Endothelial cell of umbilical vein (primary cell): ENCODE measurements around the gene OLA1. TPM values are rescaled to one million over a fixed set of nuclear protein-coding genes. Genes with fewer than 3 reads are reported as not detected.

Experiments
- BruUV-seq: library from RNA; stranded (reverse); fragments of 400-500 nt; replicated peaks from 2 replicates; lab custom pipeline; 2021; lab: Mats Ljungman, UMichigan
- CTCF ChIA-PET: fragments of 300-600, 350-600 bp; sonication (Branson Sonifier 250); formaldehyde crosslinking; loops from one replicate; lab custom pipeline; 2021; ENCODE audit warnings: antibody characterized with exemption, inconsistent platforms; lab: Charles Lee
- POLR2A ChIA-PET: fragments of 300-600, 350-600 bp; sonication (Branson Sonifier 250); formaldehyde crosslinking; loops from one replicate; lab custom pipeline; 2021; ENCODE audit warnings: antibody characterized with exemption, inconsistent platforms; lab: Charles Lee
- DNase-seq: peaks from one replicate; pipeline ENCODE4 v3.0.0-alpha.2; 2011; ENCODE audit warnings: low read depth, low spot score
- FAIRE-seq: peaks from 2 replicates; lab custom pipeline; 2011; peaks lifted over from hg19 to GRCh38; lab: Jason Lieb, UNC
- H2AFZ ChIP-seq: 2 replicates; pipeline ENCODE4 v1.6.0; 2012; ENCODE audit warnings: low read depth, low read length, control low read depth, inconsistent platforms
- H3K27ac ChIP-seq: 2 replicates; pipeline ENCODE4 v1.5.1; 2011; ENCODE audit warnings: low read depth, mild to moderate bottlenecking, control low read depth, low read length, moderate library complexity; ENCODE audit not compliant: insufficient read depth
- H3K27me3 ChIP-seq, 2 experiments: 2 replicates each; pipeline versions ENCODE4 v1.6.0 to v1.6.1; 2011; ENCODE audit warnings: low read length in 2 of 2, mixed read lengths in 1 of 2; ENCODE audit not compliant: control insufficient read depth in 2 of 2, insufficient read depth in 2 of 2
- H3K36me3 ChIP-seq, 2 experiments: 2 replicates in 1 of 2; 3 replicates in 1 of 2; pipeline ENCODE4 v1.5.1; 2011; ENCODE audit warnings: low read length in 2 of 2, mild to moderate bottlenecking in 1 of 2, moderate library complexity in 1 of 2; ENCODE audit not compliant: control insufficient read depth in 2 of 2, insufficient read depth in 2 of 2; ENCODE audit errors: extremely low read depth in 1 of 2
- H3K4me1 ChIP-seq: 3 replicates; pipeline ENCODE4 v1.5.1; 2011; ENCODE audit warnings: mild to moderate bottlenecking, low read length; ENCODE audit not compliant: control insufficient read depth, insufficient read depth; ENCODE audit errors: extremely low read depth
- H3K4me2 ChIP-seq: 2 replicates; pipeline ENCODE4 v1.6.1; 2011; ENCODE audit warnings: low read length, control low read depth, mixed read lengths; ENCODE audit not compliant: insufficient read depth
- H3K4me3 ChIP-seq, 3 experiments: fragments of 200-600 bp in 1 of 3; sonication (generic), shearing (Covaris generic) in 1 of 3; replicated peaks in 1 of 3; 2 replicates each; pipeline ENCODE4 v1.5.1; 2011 to 2016; ENCODE audit warnings: control low read depth in 3 of 3, low read length in 3 of 3, mild to moderate bottlenecking in 2 of 3, inconsistent platforms in 1 of 3, low read depth in 1 of 3, moderate library complexity in 1 of 3; ENCODE audit not compliant: insufficient read depth in 1 of 3
- H3K79me2 ChIP-seq: 2 replicates; pipeline ENCODE4 v1.6.0; 2012; ENCODE audit warnings: low read length, inconsistent platforms; ENCODE audit not compliant: control insufficient read depth, insufficient read depth
- H3K9ac ChIP-seq: replicated peaks from 2 replicates; pipeline ENCODE3; 2011; ENCODE audit warnings: low read length, control low read depth; ENCODE audit not compliant: insufficient read depth; ENCODE audit errors: extremely low read depth
- H3K9me1 ChIP-seq: replicated peaks from 3 replicates; pipeline ENCODE4 v1.6.0; 2011; ENCODE audit warnings: mild to moderate bottlenecking, low read length; ENCODE audit not compliant: control insufficient read depth, insufficient read depth; ENCODE audit errors: extremely low read depth
- H3K9me3 ChIP-seq: replicated peaks from 2 replicates; pipeline ENCODE4 v1.5.1; 2012; ENCODE audit warnings: low read length, inconsistent platforms; ENCODE audit not compliant: control insufficient read depth, insufficient read depth
- H4K20me1 ChIP-seq: replicated peaks from 2 replicates; pipeline ENCODE3; 2011; ENCODE audit warnings: mild to moderate bottlenecking, low read length; ENCODE audit not compliant: control insufficient read depth, insufficient read depth; ENCODE audit errors: extremely low read depth
- EZH2 ChIP-seq: IDR thresholded peaks from 2 replicates; pipeline ENCODE4 v1.6.1; 2012; ENCODE audit warnings: borderline replicate concordance, low read depth, mild to moderate bottlenecking, moderate library complexity, low read length, inconsistent platforms; ENCODE audit not compliant: severe bottlenecking
- FOS ChIP-seq: IDR thresholded peaks from 2 replicates; pipeline ENCODE4 v1.6.1; 2011; ENCODE audit warnings: mild to moderate bottlenecking, low read length, moderate library complexity, borderline replicate concordance; ENCODE audit not compliant: insufficient read depth
- GATA2 ChIP-seq: IDR thresholded peaks from 2 replicates; pipeline ENCODE4 v1.7.0; 2011; ENCODE audit warnings: low read depth, mild to moderate bottlenecking, moderate library complexity, mixed read lengths, low read length; ENCODE audit not compliant: insufficient read length, insufficient read depth
- JUN ChIP-seq: IDR thresholded peaks from 2 replicates; pipeline ENCODE4 v1.6.1; 2011; ENCODE audit warnings: borderline replicate concordance, low read depth; ENCODE audit not compliant: insufficient read length, insufficient read depth
- MYC ChIP-seq: IDR thresholded peaks from one replicate; pipeline ENCODE4 v1.6.1; 2011; ENCODE audit warnings: mild to moderate bottlenecking, low read depth, low read length
- POLR2A ChIP-seq: IDR thresholded peaks from 2 replicates; pipeline ENCODE4 v1.6.1; 2012; ENCODE audit warnings: low read depth, mild to moderate bottlenecking, control low read depth, low read length
- POLR2AphosphoS5 ChIP-seq: IDR thresholded peaks from 2 replicates; pipeline ENCODE4 v1.6.1; 2012; ENCODE audit warnings: low read depth, mild to moderate bottlenecking, control low read depth, low read length, moderate library complexity; ENCODE audit not compliant: insufficient read depth
- dilution Hi-C: fragments of 300-500 bp; cut with MboI; formaldehyde crosslinking; loops from one replicate; pipeline ENCODE4 v1.15.0; 2019; ENCODE audit warnings: low sequenced_read_pairs; ENCODE audit not compliant: extremely low pct_ligation_motif_present
- intact Hi-C: fragments of 100-400 bp; cut with micrococcal nuclease; formaldehyde crosslinking; loops from one replicate; pipeline ENCODE4 v1.10.0; 2022
- polyA plus RNA-seq, 4 experiments: library from polyadenylated mRNA; depleted of rRNA in 3 of 4; stranded (reverse) in 3 of 4; unstranded in 1 of 4; fragments of >200 nt; gene quantifications; 2 replicates each; pipeline versions ENCODE4 v1.2.1 to v1.2.3, GENCODE V29; 2011 to 2012; ENCODE audit warnings: missing spikeins in 1 of 4
- total RNA-seq: library from RNA; stranded (reverse); gene quantifications from 2 replicates; pipeline ENCODE4 v1.2.3, GENCODE V29; 2021
- TF ChIP-seq, protein P1 (sequence below): IDR thresholded peaks from 2 replicates; pipeline ENCODE4 v1.6.1; 2011; ENCODE audit not compliant: insufficient read depth, insufficient read length
- TF ChIP-seq, protein P2 (sequence below), 2 donors: IDR thresholded peaks; 1 replicate in 1 of 2; 2 replicates in 1 of 2; pipeline ENCODE4 v1.5.1; 2011; ENCODE audit warnings: low read length in 2 of 2, mild to moderate bottlenecking in 2 of 2, moderate library complexity in 2 of 2, control low read depth in 1 of 2, inconsistent platforms in 1 of 2, low read depth in 1 of 2; ENCODE audit not compliant: insufficient read depth in 1 of 2; ENCODE audit errors: extremely low read depth in 1 of 2

The OLA1 gene
- total and polyA plus RNA-seq, 2 donors (not counting 3 experiments of a cell fraction or from before 2014, with no cell fraction given): 30.6 to 93.9 TPM

DNA sequence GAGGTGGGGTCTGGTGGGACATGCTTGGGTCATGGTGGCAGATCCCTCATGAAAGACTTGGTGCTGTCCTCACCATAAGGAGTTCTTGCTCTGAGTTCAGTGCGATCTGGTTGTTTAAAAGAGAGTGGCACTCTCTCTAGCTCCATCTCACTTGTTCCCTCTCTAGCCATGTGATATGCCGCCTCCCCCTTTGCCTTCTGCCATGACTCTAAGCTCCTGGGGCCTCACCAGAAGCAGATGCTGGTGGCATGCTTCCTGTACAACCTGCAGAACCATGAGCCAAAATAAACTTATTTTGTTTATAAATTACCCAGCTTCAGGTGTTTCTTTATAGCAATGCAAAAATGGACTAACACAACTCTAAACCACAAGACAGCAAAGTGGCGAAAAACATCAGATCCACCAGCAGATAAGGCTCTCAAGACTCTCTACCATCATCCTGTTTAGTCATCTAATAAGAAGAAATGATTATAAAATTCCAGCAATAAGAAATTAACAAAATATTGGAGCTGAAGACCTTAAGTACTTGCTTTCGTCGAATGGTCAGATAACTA lies 75.5 kb downstream of the OLA1 start:
- FAIRE-seq (no peak), DNase-seq (no peak)
- intact Hi-C loops (no loop called here), dilution Hi-C loops (no loop called here)
- no peaks in the 10 kb centered on the region for H3K9me1 ChIP-seq
- peaks cover 45% of the 10 kb centered on the region for H3K79me2 ChIP-seq
- H3K9ac ChIP-seq: no peak overlapping the region
- TF ChIP-seq, protein P1, sequence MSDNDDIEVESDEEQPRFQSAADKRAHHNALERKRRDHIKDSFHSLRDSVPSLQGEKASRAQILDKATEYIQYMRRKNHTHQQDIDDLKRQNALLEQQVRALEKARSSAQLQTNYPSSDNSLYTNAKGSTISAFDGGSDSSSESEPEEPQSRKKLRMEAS: no peak
- no peak for TF ChIP-seq MYC
- no peak for TF ChIP-seq JUN
- no peak for TF ChIP-seq FOS
- TF ChIP-seq, protein P2, sequence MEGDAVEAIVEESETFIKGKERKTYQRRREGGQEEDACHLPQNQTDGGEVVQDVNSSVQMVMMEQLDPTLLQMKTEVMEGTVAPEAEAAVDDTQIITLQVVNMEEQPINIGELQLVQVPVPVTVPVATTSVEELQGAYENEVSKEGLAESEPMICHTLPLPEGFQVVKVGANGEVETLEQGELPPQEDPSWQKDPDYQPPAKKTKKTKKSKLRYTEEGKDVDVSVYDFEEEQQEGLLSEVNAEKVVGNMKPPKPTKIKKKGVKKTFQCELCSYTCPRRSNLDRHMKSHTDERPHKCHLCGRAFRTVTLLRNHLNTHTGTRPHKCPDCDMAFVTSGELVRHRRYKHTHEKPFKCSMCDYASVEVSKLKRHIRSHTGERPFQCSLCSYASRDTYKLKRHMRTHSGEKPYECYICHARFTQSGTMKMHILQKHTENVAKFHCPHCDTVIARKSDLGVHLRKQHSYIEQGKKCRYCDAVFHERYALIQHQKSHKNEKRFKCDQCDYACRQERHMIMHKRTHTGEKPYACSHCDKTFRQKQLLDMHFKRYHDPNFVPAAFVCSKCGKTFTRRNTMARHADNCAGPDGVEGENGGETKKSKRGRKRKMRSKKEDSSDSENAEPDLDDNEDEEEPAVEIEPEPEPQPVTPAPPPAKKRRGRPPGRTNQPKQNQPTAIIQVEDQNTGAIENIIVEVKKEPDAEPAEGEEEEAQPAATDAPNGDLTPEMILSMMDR (IDR thresholded peaks at IDR 0.05; ENCODE audit: extremely low read depth in 1 of 2, insufficient read depth in 1 of 2, low read depth in 1 of 2, low read length in 2 of 2): no peak
- TF ChIP-seq POLR2AphosphoS5: no peak
- no peak for TF ChIP-seq EZH2
- TF ChIP-seq POLR2A: no peak
- TF ChIP-seq GATA2: no peak
- H3K4me1 ChIP-seq: no peaks in the 10 kb centered on the region
- ChIA-PET CTCF (no interaction called here), POLR2A (no interaction called here)
- H3K27me3 ChIP-seq: no peaks in the 10 kb centered on the region
- H3K36me3 ChIP-seq: peaks cover 0 to 3% of the 10 kb centered on the region in 2 experiments
- no peak overlapping the region for H3K4me2 ChIP-seq
- no peak overlapping the region for H3K4me3 ChIP-seq
- H4K20me1 ChIP-seq: peaks cover 3% of the 10 kb centered on the region
- BruUV-seq: no TSS peak
- no peaks in the 10 kb centered on the region for H3K9me3 ChIP-seq
- H3K27ac ChIP-seq: no peak overlapping the region
- H2AFZ ChIP-seq: no peak overlapping the region
